ENCODE data around the gene ALDH1B1. TPM values are rescaled to one million over a fixed set of nuclear protein-coding genes. Genes with fewer than 3 reads are reported as not detected.

The ALDH1B1 gene
- total RNA-seq, 1 experiment from 2014 or later: 46.6 TPM

DNA sequence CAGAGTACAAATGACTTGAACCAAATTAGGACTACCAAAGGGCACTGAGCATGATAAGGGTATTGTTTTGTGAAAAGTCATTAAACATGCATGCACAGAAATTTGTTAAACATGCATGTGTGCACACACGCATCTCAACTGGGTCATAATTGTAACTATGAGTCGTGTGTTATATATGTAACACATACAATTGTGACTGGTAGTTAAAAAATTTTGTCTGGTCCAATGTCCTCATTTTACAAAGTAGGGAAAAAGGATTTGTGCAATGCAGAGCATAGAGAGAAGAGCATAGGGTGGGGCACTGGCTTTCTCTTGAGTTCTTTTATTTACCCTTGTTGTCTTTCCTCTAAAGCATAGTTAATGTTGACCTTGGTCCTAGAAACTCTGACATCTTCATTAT lies 51.1 kb downstream of the ALDH1B1 start:
- ChIA-PET RAD21 (ENCODE audit: low non-redundant PET in 1 of 2, low total read pairs in 2 of 2, uncharacterized antibody in 2 of 2, unreplicated experiment in 2 of 2) (no interaction called here), POLR2A (no interaction called here), CTCF (no interaction called here)
- TF ChIP-seq SIN3A (IDR thresholded peaks at IDR 0.05; ENCODE audit: low read depth) (no peak), EZH2 (IDR thresholded peaks at IDR 0.05) (no peak), EZH2phosphoT487 (IDR thresholded peaks at IDR 0.05; ENCODE audit: borderline replicate concordance) (no peak), RAD21 (IDR thresholded peaks at IDR 0.05; ENCODE audit: low read depth) (no peak), CBX3 (IDR thresholded peaks at IDR 0.05; ENCODE audit: low read depth) (no peak), CEBPB (IDR thresholded peaks at IDR 0.05; ENCODE audit: low read depth) (no peak), SP1 (IDR thresholded peaks at IDR 0.05; ENCODE audit: low read depth) (no peak), YY1 (IDR thresholded peaks at IDR 0.05; ENCODE audit: extremely low read depth, insufficient replicate concordance, low read depth, low read length) (no peak), TCF7L2 (IDR thresholded peaks at IDR 0.05; ENCODE audit: borderline replicate concordance, extremely low read depth, insufficient read depth, insufficient read length) (no peak), ELF1 (IDR thresholded peaks at IDR 0.05; ENCODE audit: borderline replicate concordance, low read depth) (no peak), ZNF274 (IDR thresholded peaks at IDR 0.05; ENCODE audit: low read depth, low read length) (no peak), FOSL1 (IDR thresholded peaks at IDR 0.05; ENCODE audit: low read depth) (no peak)
- TF ChIP-seq, protein P1, sequence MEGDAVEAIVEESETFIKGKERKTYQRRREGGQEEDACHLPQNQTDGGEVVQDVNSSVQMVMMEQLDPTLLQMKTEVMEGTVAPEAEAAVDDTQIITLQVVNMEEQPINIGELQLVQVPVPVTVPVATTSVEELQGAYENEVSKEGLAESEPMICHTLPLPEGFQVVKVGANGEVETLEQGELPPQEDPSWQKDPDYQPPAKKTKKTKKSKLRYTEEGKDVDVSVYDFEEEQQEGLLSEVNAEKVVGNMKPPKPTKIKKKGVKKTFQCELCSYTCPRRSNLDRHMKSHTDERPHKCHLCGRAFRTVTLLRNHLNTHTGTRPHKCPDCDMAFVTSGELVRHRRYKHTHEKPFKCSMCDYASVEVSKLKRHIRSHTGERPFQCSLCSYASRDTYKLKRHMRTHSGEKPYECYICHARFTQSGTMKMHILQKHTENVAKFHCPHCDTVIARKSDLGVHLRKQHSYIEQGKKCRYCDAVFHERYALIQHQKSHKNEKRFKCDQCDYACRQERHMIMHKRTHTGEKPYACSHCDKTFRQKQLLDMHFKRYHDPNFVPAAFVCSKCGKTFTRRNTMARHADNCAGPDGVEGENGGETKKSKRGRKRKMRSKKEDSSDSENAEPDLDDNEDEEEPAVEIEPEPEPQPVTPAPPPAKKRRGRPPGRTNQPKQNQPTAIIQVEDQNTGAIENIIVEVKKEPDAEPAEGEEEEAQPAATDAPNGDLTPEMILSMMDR (IDR thresholded peaks at IDR 0.05 in 2 of 3, conservative IDR thresholded peaks at IDR 0.05 in 1 of 3; ENCODE audit: borderline replicate concordance in 1 of 3, insufficient read depth in 1 of 3, low read depth in 2 of 3, low read length in 2 of 3): no peak
- TF ChIP-seq, protein P2, sequence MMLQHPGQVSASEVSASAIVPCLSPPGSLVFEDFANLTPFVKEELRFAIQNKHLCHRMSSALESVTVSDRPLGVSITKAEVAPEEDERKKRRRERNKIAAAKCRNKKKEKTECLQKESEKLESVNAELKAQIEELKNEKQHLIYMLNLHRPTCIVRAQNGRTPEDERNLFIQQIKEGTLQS (IDR thresholded peaks at IDR 0.05): no peak
- TF ChIP-seq, protein P3, sequence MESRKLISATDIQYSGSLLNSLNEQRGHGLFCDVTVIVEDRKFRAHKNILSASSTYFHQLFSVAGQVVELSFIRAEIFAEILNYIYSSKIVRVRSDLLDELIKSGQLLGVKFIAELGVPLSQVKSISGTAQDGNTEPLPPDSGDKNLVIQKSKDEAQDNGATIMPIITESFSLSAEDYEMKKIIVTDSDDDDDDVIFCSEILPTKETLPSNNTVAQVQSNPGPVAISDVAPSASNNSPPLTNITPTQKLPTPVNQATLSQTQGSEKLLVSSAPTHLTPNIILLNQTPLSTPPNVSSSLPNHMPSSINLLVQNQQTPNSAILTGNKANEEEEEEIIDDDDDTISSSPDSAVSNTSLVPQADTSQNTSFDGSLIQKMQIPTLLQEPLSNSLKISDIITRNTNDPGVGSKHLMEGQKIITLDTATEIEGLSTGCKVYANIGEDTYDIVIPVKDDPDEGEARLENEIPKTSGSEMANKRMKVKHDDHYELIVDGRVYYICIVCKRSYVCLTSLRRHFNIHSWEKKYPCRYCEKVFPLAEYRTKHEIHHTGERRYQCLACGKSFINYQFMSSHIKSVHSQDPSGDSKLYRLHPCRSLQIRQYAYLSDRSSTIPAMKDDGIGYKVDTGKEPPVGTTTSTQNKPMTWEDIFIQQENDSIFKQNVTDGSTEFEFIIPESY (IDR thresholded peaks at IDR 0.05; ENCODE audit: extremely low read depth, insufficient replicate concordance, low read length): no peak
- intact Hi-C loops (cut with micrococcal nuclease): no loop called here
- Histone ChIP-seq H3K27ac (ENCODE audit: low read depth, low read length) (no peak overlapping the region), H3K9me2 (ENCODE audit: insufficient read depth) (no peaks in the 10 kb centered on the region), H3K79me2 (ENCODE audit: insufficient read depth, low read length) (no peaks in the 10 kb centered on the region), H3K27me3 (ENCODE audit: insufficient read depth, low read length) (no peaks in the 10 kb centered on the region; the same call in 1 of the 2 replicates), H3K4me3 (replicated peaks in 1 of 2; ENCODE audit: low read depth in 1 of 2, low read length in 2 of 2) (no peak overlapping the region), H3K9me3 (ENCODE audit: control insufficient read depth in 1 of 2, insufficient read depth in 1 of 2, low read depth in 1 of 2, low read length in 2 of 2) (no peaks in the 10 kb centered on the region), H4K20me1 (ENCODE audit: insufficient read depth) (no peaks in the 10 kb centered on the region), H3K4me1 (ENCODE audit: control insufficient read depth in 1 of 2, insufficient read depth in 2 of 2, low read length in 2 of 2) (peaks cover 0 to 9% of the 10 kb centered on the region in 2 experiments; a peak in 1 of 4 replicates), H3K9ac (ENCODE audit: low read length) (no peak overlapping the region), H3K4me2 (ENCODE audit: low read length) (peak overlapping the region; percentile 0; the same call in 1 of the 2 replicates), H3K36me3 (ENCODE audit: control insufficient read depth in 1 of 2, insufficient read depth in 2 of 2, low read length in 2 of 2) (no peaks in the 10 kb centered on the region), H2AFZ (ENCODE audit: low read depth, low read length, poor library complexity, severe bottlenecking) (peak overlapping the region; percentile 16)
- no TSS peak for BruUV-seq (replicated peaks)
- DNase-seq (ENCODE audit: low read depth, low spot score) (no peak), ATAC-seq (no peak)

All from HCT116 (cell line).